Neural progenitor cell (in vitro differentiated cells): ENCODE data around the gene SLAMF6.

Experiments
- CTCF ChIP-seq: fragments of 200-600 bp; sonication (generic); IDR thresholded peaks from 2 replicates; pipeline ENCODE4 v1.5.1; 2017; ENCODE audit warnings: antibody characterized with exemption, mild to moderate bottlenecking
- EZH2 ChIP-seq: fragments of 200-600 bp; sonication (generic); IDR thresholded peaks from 2 replicates; pipeline ENCODE4 v1.6.1; 2017; ENCODE audit warnings: antibody characterized with exemption, mild to moderate bottlenecking, moderate library complexity
- EZH2phosphoT487 ChIP-seq: fragments of 200-600 bp; sonication (generic); IDR thresholded peaks from 2 replicates; pipeline ENCODE4 v1.6.1; 2017; ENCODE audit warnings: antibody characterized with exemption

DNA sequence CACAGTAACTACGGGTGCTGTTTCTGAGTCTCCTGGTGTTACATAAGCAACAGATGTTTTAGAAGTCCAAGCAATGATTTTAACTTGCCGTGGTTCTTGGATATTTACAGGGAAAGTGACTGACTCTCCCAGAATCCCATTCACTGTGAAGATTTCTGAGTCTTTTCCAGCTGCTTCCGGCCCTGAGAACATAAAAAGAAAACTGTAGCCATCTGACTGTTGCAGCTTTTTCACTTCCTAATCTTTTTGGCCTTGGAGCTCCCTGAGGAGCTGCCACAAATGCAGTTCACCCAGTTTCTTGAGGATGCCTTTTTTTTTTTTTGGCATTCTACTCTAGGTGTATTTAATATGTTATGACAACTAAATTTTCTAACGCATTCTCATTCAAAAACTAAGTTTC, 42.5 kb upstream of the SLAMF6 start:
- TF ChIP-seq CTCF (no peak), EZH2 (no peak), EZH2phosphoT487 (no peak)
